Erythroblast (primary cell): Measurements from ENCODE around the gene SUN2.

Experiments used
- GATA1 ChIP-seq: IDR thresholded peaks from 2 replicates; pipeline ENCODE4 v1.6.1; 2011; ENCODE audit warnings: low read depth, mild to moderate bottlenecking, control low read depth, low read length, moderate library complexity
- POLR2A ChIP-seq: IDR thresholded peaks from 2 replicates; pipeline ENCODE4 v1.6.1; 2011; ENCODE audit warnings: mild to moderate bottlenecking, low read length

- TF ChIP-seq POLR2A (no peak), GATA1 (no peak)
These were observed 25.4 kb downstream of the SUN2 start for GRCh38 chr22:38730411-38730871.
